ENCODE results near the gene TGM5.
"Not testable (repeated sequence)": the region's sequence is repeated elsewhere in the genome, so short reads cannot be mapped to it uniquely, and the experiment has no call there.

GRCh38 chr15:43198556-43198955 lies 68.2 kb downstream of the TGM5 start:
- not testable (repeated sequence) for TF ChIP-seq CTCF, POLR2A (IDR thresholded peaks at IDR 0.05)
